ENCODE results near the gene DZANK1.
"Not testable (repeated sequence)": the region's sequence is repeated elsewhere in the genome, so short reads cannot be mapped to it uniquely, and the experiment has no call there.

DZANK1 gene

GRCh38 chr20:18364768-18365167 lies 102.1 kb downstream of the DZANK1 start:
- no peak for DNase-seq

DNA sequence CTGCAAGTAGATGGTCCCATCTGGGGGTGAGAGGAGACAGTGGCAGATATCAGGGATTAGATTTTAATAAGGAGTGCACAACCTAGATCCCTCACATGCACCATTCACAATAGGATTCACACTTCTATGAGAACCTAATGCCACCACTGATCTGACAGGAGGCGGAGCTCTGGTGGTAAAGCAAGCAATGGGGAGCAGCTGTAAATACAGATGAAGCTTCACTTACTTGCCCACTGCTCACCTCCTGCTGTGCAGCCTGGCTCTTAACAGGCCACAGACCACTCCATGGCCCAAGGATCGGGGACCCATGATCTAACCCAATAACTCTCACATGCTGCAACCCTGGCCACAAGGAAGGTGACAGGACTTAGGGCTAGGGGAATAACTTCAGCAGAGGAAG lies 103.1 kb downstream of the DZANK1 start:
- DNase-seq, result no peak

GRCh38 chr20:18362916-18363315 lies 103.9 kb downstream of the DZANK1 start:
- DNase-seq, result no peak

DNA sequence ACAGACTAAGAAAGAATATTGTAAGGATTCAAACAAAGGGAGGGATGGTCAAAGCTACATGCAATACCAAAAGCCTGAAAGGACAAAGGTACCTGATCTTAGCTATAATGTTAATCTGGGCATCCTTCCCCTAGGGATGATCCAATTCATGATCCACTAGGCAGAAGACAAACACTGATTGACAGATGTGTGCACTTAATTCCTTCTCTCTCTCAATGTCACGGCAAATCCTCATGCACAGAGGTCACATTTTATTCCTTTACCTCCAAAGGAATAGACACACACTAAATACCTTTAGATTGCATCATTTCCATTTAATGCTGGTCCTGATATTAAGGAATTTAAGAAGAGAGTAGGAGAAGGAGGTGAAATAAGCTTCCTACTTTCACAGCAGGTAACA lies 105.2 kb downstream of the DZANK1 start:
- DNase-seq, result no peak

DNA sequence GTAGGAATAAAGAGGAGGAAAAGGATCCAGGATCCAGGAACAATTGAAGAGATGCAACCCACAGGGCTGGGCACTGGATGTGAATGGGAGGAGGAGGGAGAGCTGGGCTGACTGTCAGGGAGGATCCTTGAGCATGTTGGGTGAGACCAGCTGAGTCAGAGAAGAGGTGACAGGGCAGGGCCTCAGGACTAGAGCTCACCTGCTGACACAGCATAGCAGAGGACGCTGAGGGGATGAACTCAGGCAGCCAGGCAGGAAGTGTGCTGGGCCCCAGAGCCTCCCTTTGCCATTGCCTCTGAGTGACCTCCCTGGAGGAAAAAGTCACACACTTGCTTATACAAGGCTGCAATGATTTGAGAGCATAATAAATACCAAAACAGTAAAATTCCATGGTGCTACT lies 106.2 kb downstream of the DZANK1 start:
- DNase-seq, result no peak

GRCh38 chr20:18359854-18360253 lies 107.0 kb downstream of the DZANK1 start:
- DNase-seq, result no peak

DNA sequence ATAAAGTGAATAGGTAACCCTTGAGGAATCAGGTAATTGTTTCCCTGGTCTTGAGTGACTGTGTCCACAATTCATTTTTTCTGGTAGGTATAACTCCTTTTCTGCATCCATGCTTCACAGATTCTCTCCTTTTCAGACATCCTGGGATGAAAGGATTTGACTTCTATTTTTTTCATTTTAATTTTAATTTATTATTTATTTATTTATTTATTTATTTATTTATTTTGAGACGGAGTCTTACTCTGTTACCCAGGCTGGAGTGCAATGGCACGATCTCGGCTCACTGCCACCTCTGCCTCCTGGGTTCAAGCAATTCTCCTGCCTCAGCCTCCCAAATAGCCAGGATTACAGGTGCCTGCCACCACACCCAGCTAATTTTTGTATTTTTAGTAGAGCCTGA lies 117.1 kb downstream of the DZANK1 start:
- not testable (repeated sequence) for DNase-seq

All from NCI-H1105 (cell line).